Psoas muscle (tissue), 8 donors: Measurements from ENCODE around the gene ENPEP. TPM values are rescaled to one million over a fixed set of nuclear protein-coding genes. Genes with fewer than 3 reads are reported as not detected.

Experiments used
- ATAC-seq, 4 donors: fragments of 200-7000 bp; cut with Tn5 transposase; one replicate each; pipeline ENCODE4 v1.9.1; 2020; ENCODE audit warnings: moderate library complexity in 3 of 4, mild to moderate bottlenecking in 2 of 4
- DNase-seq, 2 donors: peaks; one replicate each; pipeline ENCODE4 v3.0.0-alpha.2; 2020
- H3K27ac ChIP-seq: fragments of 200-600 bp; one replicate; pipeline ENCODE4 v1.8.0; 2022
- H3K27me3 ChIP-seq, 3 donors: fragments of 200-600 bp in 1 of 3; one replicate each; pipeline versions ENCODE4 v1.6.1 to v1.8.0; 2013 to 2022; ENCODE audit warnings: low read length in 2 of 3, mild to moderate bottlenecking in 2 of 3, moderate library complexity in 1 of 3; ENCODE audit not compliant: insufficient read depth in 3 of 3
- H3K36me3 ChIP-seq, 2 donors: fragments of 200-600 bp in 1 of 2; one replicate each; pipeline versions ENCODE4 v1.6.1 to v1.8.0; 2013 to 2022; ENCODE audit warnings: low read depth in 1 of 2, mild to moderate bottlenecking in 1 of 2, moderate library complexity in 1 of 2; ENCODE audit not compliant: insufficient read depth in 1 of 2
- H3K4me1 ChIP-seq: fragments of 200-600 bp; one replicate; pipeline ENCODE4 v1.8.0; 2022
- H3K4me3 ChIP-seq: fragments of 200-600 bp; one replicate; pipeline ENCODE4 v1.8.0; 2022; ENCODE audit warnings: mild to moderate bottlenecking
- H3K9me3 ChIP-seq: fragments of 200-600 bp; one replicate; pipeline ENCODE4 v1.8.0; 2022
- WGBS, 3 donors: extraction: QIAGEN DNeasy Blood & Tissue Kit; methylation state at CpG; one replicate each; pipeline versions ENCODE4 v1.1.6 to v1.1.7; 2013; 5-methylcytosine and 5-hydroxymethylcytosine counted together
- intact Hi-C, 2 donors: fragments of 100-400 bp; cut with DNase I; formaldehyde crosslinking; loops; one replicate each; pipeline versions ENCODE4 v1.11.0 to v1.14.2; 2022
- polyA plus RNA-seq, 3 donors: library from polyadenylated mRNA; stranded (reverse); fragments of 200-250 nt; gene quantifications; one replicate each; pipeline ENCODE4 v1.2.3, GENCODE V29; 2013
- total RNA-seq, 4 donors: library from RNA; stranded (reverse); fragmentation: NEBNext Ultra II Directional in 2 of 4; extraction: Animal tissue kit (Norgen Biotek cat#: 25700) in 2 of 4; gene quantifications; one replicate each; pipeline versions ENCODE4 v1.2.1 to v1.2.4, GENCODE V29; 2021 to 2023
- TF ChIP-seq, protein P1 (sequence below): fragments of 200-600 bp; IDR thresholded peaks from one replicate; pipeline ENCODE4 v1.8.0; 2022; ENCODE audit warnings: antibody characterized with exemption
- donor health status: healthy with polysubstance abuse.
- donor health status: DM: no; HTN: no; CAD: no; lungs with moderate emphysema.
- donor health status: Bipolar disorder and iron deficiency.
- donor health status: healthy.
- donor health status: DM: yes; HTN: yes; CAD: no.
- donor health status: DM: no; HTN: no; CAD: no.
- donor health status: DM: no; HTN: no; CAD: no.
- donor health status: DM: yes; HTN: yes; CAD: no.

ENPEP gene
- total and polyA plus RNA-seq, 7 donors, result 0.75 to 4.3 (median 1.4) TPM

DNA sequence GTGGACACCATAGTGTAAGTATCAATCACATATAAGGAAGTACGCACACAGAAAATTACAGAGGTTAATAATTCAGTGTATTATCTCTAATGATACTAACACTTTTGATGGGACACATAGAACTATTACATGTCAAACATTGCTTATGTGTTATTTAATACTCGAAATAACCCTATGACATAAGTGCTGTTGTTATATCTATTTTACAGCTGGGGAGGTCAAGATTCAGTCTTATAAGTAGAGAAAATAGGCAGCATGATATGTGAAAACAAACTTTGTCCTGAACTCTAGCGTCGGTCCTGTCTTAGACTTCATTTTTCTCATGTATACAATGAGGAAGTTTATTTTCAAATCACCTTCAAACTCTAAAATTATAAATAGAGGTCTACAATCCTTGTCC, 23.2 kb downstream of the ENPEP start:
- DNase-seq (no peak), ATAC-seq (no peak)
- Histone ChIP-seq H3K27ac (no peak overlapping the region), H3K4me1 (no peaks in the 10 kb centered on the region), H3K27me3 (no peaks in the 10 kb centered on the region), H3K36me3 (no peaks in the 10 kb centered on the region), H3K4me3 (no peak overlapping the region), H3K9me3 (peaks cover 2% of the 10 kb centered on the region)
- 67 to 82% (median 70%) methylated on average over 4 of the region's 4 CpGs for WGBS, 3 donors
- TF ChIP-seq, protein P1, sequence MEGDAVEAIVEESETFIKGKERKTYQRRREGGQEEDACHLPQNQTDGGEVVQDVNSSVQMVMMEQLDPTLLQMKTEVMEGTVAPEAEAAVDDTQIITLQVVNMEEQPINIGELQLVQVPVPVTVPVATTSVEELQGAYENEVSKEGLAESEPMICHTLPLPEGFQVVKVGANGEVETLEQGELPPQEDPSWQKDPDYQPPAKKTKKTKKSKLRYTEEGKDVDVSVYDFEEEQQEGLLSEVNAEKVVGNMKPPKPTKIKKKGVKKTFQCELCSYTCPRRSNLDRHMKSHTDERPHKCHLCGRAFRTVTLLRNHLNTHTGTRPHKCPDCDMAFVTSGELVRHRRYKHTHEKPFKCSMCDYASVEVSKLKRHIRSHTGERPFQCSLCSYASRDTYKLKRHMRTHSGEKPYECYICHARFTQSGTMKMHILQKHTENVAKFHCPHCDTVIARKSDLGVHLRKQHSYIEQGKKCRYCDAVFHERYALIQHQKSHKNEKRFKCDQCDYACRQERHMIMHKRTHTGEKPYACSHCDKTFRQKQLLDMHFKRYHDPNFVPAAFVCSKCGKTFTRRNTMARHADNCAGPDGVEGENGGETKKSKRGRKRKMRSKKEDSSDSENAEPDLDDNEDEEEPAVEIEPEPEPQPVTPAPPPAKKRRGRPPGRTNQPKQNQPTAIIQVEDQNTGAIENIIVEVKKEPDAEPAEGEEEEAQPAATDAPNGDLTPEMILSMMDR, result no peak
- intact Hi-C loops, result no loop called here

DNA sequence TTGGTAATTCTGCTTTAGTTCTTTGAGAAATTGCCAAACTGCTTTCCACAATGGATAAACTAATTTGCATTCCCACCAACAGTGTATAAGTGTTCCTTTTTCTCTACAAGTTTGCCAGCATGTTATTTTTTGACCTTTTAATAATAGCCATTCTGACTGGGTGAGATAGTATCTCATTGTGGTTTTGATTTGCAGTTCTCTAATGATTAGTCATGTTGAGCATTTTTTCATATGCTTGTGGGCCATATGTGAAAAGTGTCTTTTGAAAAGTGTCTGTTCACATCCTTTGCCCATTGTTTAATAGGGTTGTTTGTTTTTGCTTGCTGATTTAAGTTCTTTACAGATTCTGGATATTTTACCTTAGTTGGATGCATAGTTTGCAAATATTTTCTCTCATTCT, 25.9 kb downstream of the ENPEP start:
- peaks cover 2% of the 10 kb centered on the region for H3K9me3 ChIP-seq
- no peak overlapping the region for H3K27ac ChIP-seq
- intact Hi-C loops, result no loop called here
- ATAC-seq, result no peak
- H3K27me3 ChIP-seq, result no peaks in the 10 kb centered on the region
- no peaks in the 10 kb centered on the region for H3K4me1 ChIP-seq
- TF ChIP-seq, protein P1, result no peak
- no peak overlapping the region for H3K4me3 ChIP-seq
- no peaks in the 10 kb centered on the region for H3K36me3 ChIP-seq
- no peak for DNase-seq

DNA sequence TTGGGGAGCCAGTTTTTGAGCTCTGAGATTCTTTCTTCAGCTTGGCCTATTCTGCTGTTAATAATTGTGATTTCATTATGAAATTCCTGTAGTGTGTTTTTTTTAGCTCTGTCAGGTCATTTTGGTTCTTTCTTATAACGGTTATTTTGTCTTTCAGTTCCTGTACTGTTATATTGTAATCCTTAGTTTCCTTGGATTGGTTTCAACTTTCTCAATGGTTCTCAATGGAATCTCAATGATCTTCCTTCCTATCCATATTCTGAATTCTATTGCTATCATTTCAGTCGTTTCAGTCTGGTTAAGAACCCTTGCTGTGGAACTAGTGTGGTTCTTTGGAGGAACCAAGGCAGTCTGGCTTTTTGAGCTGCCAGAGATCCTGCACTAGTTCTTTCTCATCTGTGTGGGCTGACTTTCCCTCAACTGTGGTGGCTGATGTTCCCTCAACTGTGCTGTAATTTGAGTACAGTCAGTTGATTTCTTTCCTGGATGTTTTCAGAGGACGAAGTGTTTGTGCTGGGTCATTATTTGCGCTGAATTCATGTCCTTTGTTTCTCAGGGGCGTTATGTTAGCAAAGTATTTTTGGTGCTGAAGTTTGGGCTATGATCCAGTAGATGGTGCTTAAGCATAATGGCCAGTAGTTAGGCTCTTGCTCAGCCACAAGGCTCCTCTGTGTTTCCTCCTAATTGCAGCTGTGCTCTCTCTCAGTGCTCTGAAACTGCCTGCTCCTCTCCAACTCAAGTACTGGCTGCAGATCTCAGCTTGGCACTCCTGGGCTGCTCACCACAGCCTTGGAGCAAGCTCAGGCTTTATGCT, 27.5 kb downstream of the ENPEP start:
- Histone ChIP-seq H3K36me3 (no peaks in the 10 kb centered on the region), H3K27me3 (no peaks in the 10 kb centered on the region), H3K27ac (no peak overlapping the region), H3K9me3 (peaks cover 2% of the 10 kb centered on the region), H3K4me3 (no peak overlapping the region), H3K4me1 (no peaks in the 10 kb centered on the region)
- TF ChIP-seq, protein P1, result no peak
- 2 to 9% (median 7%) methylated on average over 5 of the region's 5 CpGs for WGBS, 3 donors
- intact Hi-C loops, result no loop called here
- ATAC-seq, result peak in 2 of 4 donors; percentile 50 to 66
- no peak for DNase-seq

DNA sequence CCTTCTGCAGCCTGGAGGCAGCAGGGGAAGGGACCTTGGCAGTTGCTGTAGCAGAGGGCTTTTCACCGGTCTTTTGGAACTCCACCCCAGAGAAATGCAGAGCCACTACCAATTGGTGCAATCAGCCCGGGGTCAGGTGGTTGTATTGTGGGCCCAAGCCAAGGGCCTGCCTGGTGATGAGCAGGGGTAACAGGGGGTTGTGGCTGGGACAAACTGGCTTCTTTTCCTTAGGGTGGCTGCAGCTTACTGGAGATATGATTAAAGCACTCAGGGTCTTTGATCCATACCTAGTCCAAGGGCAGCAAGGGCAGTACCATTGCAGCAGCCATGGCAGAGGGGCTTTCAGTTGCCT, 28.1 kb downstream of the ENPEP start:
- intact Hi-C loops, result no loop called here
- H3K4me3 ChIP-seq, result no peak overlapping the region
- WGBS, 3 donors, result 30 to 46% (median 31%) methylated on average over 2 of the region's 2 CpGs
- H3K4me1 ChIP-seq, result no peaks in the 10 kb centered on the region
- TF ChIP-seq, protein P1, result no peak
- no peak for DNase-seq
- peaks cover 2% of the 10 kb centered on the region for H3K9me3 ChIP-seq
- no peaks in the 10 kb centered on the region for H3K36me3 ChIP-seq
- ATAC-seq, result no peak
- H3K27ac ChIP-seq, result no peak overlapping the region
- H3K27me3 ChIP-seq, result no peaks in the 10 kb centered on the region

DNA sequence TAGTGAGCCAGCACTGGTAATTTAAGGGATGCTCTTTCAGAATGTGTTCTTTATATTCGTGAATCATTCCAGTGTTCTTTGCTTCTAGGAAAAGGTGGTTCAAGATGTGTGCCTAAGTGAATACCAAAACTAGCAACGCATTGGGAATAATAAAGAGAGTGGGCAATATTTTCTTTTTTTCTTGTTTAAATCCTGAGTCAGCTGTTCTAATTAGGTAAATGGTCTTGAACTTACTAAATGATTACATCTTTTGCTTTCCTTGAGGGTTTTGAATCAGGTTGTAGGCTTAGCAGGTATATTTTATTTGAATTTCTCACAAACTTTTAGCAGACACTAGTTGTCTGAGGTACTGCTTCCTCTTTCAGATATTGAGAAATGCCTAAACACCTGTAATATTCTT, 29.5 kb downstream of the ENPEP start:
- no peak for ATAC-seq
- intact Hi-C loops, result loop anchor here (5.0 kb wide), 3 partner anchors 58 to 188 kb away; no protein-coding TSS in a partner anchor

More for the DNA sequence above, 29.5 kb downstream of the ENPEP start:
- 85 to 88% (median 85%) methylated on average over 2 of the region's 2 CpGs for WGBS, 3 donors
- TF ChIP-seq, protein P1, result no peak
- no peak for DNase-seq
- Histone ChIP-seq H3K4me3 (no peak overlapping the region), H3K36me3 (no peaks in the 10 kb centered on the region), H3K27me3 (no peaks in the 10 kb centered on the region), H3K9me3 (peaks cover 2% of the 10 kb centered on the region), H3K27ac (no peak overlapping the region), H3K4me1 (no peaks in the 10 kb centered on the region)
